ENCODE measurements around the gene BOD1L2. TPM values are rescaled to one million over a fixed set of nuclear protein-coding genes. Genes with fewer than 3 reads are reported as not detected.

BOD1L2 gene
- total RNA-seq: 0.10 TPM

DNA sequence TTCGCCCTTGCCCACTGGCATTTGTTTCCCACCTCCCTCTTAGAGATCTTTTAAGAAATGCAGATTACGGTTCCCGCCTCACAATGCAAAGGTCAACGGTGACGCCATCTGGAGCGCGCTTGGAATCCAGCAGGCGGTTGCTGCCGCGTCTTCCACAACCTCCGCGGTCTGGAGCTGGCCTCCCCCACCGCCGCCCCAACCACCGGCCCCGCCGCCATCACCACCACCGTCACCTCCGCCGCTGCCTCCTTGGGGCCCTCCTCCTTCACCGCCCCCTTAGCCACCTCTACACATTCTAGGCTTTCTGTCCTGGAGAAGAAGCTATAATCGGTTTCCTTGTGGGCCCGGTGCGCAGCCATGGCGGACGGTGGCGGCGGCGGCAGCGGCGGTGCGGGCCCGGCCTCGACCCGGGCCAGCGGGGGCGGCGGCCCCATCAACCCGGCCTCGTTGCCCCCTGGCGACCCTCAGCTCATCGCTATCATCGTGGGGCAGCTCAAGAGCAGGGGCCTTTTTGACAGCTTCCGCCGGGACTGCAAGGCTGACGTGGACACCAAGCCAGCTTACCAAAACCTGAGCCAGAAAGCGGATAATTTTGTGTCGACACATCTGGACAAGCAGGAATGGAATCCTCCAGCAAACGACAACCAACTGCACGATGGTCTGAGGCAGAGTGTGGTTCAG lies at the start of gene BOD1L2:
TSS of gene BOD1L2 (plus strand) at position 132 of the 681 bp plus-strand sequence. CDS start at position 358, 226 bp downstream.
- Histone ChIP-seq H3K9me3 (ENCODE audit: low read depth, low read length) (no peaks in the 10 kb centered on the region), H3K4me1 (ENCODE audit: insufficient read depth, low read length) (no peaks in the 10 kb centered on the region), H3K27me3 (ENCODE audit: insufficient read depth, low read length) (peaks cover 19% of the 10 kb centered on the region), H3K4me3 (ENCODE audit: low read length) (no peak within 1 kb of the TSS)

DNA sequence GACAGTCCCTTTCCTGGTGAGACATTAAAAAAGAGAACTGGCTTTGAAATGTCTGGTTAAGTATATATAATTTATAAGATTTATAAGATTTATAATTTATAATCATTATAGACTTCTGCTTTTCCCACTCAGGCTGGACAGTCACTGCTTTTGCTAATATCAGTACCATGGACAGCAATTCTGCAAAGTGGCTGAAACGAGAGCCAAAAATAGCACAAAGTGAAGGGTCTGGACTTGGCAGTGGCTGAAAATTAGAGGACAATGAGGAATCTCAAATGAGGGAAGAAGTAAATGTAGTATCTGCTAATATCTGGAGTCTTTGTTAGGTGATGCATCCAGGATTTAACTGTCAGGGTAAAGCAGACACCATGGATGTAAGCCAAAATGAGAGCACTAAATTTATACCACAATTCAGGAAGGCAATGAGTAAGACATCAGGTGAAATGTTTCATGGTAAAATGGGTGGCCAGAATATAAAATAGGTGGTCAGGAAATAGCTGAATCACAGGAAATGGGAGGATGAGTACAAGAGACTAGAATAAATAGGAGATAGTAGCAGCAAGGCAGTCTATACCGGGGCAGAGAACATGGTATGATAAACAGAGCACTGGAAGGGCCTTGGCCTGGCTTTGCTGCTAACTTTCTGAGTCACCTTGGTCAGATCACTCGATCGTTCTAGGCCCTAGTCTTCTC lies 39.6 kb upstream of the BOD1L2 start:
- Histone ChIP-seq H3K4me3 (ENCODE audit: low read length) (no peak overlapping the region), H3K4me1 (ENCODE audit: insufficient read depth, low read length) (no peaks in the 10 kb centered on the region), H3K27me3 (ENCODE audit: insufficient read depth, low read length) (no peaks in the 10 kb centered on the region), H3K9me3 (ENCODE audit: low read depth, low read length) (no peaks in the 10 kb centered on the region)

DNA sequence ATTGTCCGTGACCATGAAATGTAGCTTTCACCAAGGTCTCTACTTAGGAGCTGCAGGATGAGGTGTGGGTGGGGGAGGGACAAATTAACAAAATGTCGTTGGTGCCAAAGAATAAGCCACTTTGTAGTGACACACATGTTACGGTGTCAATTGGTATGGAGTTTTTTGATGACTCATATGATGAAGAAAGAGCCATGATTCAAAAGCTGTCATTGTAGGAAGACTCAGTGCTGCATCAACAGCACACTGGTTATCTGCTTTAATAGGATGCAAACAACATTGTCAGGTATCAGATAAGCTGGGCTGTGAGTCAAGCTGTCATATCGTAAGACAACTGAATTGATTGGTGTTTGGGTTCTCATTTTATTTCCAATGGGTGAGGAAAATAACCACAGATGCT lies 36.6 kb upstream of the BOD1L2 start:
- Histone ChIP-seq H3K9me3 (ENCODE audit: low read depth, low read length) (no peaks in the 10 kb centered on the region), H3K4me1 (ENCODE audit: insufficient read depth, low read length) (no peaks in the 10 kb centered on the region), H3K27me3 (ENCODE audit: insufficient read depth, low read length) (no peaks in the 10 kb centered on the region), H3K4me3 (ENCODE audit: low read length) (no peak overlapping the region)

DNA sequence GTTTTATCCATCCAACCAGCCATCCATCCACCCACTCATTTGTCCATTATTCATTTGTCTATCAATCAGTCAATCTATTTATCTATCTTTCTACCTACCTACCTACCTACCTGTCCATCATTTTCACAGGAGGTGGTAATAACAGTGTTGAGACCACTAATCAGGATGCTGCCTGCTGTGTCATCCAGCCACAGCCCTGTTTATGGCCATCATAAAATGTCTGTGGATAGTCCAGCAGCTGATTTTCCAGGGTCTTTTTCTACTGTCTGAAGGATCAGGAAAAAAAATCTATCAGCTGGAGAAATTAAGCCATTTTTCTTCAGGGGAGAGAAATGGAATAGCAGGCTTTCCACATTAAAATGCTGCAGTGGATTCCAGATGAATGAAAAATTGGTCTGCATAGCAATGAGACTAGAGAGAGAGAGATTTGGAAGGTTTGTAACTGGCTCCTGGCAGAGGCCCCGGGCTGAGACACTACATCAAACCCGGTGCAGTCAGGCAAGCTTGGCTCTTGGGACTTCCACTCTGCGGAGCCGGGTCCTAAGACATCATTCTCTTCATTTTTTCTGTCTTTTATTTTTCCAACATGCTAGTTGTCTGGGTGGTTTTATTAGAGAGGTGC lies 33.0 kb upstream of the BOD1L2 start:
- no peaks in the 10 kb centered on the region for H3K9me3 ChIP-seq (ENCODE audit: low read depth, low read length)
- H3K27me3 ChIP-seq (ENCODE audit: insufficient read depth, low read length): no peaks in the 10 kb centered on the region
- no peak overlapping the region for H3K4me3 ChIP-seq (ENCODE audit: low read length)
- no peaks in the 10 kb centered on the region for H3K4me1 ChIP-seq (ENCODE audit: insufficient read depth, low read length)

DNA sequence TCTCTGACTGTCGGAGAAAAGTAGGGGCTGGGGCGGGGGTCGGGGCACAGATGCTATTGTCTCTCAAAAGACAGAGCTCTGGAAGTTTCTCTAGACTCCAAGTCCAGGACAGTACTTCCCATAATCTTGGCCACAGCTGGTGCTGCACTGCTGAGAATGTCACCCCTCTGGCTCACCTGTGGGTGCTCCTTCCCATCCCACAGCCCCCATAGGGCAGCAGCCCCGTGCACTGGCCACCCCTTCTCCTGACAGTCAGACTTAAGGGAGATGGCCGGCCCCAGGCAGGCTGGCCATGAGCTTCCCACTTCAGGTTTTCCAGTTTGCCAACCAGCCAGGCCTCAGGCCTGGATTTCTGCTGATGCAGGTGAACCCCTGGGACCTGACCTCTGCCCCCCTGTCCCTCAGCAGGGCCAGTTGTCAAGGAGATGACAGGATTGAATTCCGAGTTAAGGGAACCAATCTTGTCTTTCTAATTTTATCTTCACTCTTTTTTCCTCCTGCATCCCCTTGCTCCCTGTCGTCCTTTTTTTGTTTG lies 30.2 kb upstream of the BOD1L2 start:
- Histone ChIP-seq H3K4me3 (ENCODE audit: low read length) (no peak overlapping the region), H3K4me1 (ENCODE audit: insufficient read depth, low read length) (no peaks in the 10 kb centered on the region), H3K27me3 (ENCODE audit: insufficient read depth, low read length) (peaks cover 11% of the 10 kb centered on the region), H3K9me3 (ENCODE audit: low read depth, low read length) (no peaks in the 10 kb centered on the region)

DNA sequence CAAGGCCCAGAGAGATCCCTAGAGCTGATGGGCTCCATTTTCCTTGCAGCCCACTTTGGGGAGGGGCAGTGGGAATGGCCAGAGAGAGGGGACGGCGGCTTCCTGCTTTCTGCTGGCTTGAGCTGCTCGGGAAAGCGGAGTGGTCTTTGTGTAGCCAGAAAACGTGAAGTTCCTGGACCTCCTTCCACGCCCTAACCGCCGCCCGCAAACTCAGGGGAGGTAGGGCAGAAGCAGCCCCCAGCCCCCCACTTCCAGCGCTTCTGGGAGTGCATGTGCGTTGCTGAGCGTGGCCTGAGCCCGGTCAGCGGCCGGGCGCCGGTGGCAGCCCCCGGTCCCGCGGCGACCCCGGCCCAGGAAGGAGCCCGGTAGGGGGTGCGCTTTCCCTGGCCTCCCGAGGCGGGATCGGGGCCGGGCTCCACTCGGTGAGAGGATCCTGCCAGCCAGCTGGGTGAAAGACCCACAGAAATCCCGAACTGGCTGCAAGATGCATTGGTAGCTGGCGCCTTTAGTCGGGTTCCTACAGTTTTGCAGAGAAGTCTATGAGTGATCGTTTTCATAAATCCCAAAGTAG lies 25.3 kb upstream of the BOD1L2 start:
- Histone ChIP-seq H3K4me1 (ENCODE audit: insufficient read depth, low read length) (no peaks in the 10 kb centered on the region), H3K9me3 (ENCODE audit: low read depth, low read length) (no peaks in the 10 kb centered on the region), H3K27me3 (ENCODE audit: insufficient read depth, low read length) (peaks cover 33% of the 10 kb centered on the region), H3K4me3 (ENCODE audit: low read length) (no peak overlapping the region)

DNA sequence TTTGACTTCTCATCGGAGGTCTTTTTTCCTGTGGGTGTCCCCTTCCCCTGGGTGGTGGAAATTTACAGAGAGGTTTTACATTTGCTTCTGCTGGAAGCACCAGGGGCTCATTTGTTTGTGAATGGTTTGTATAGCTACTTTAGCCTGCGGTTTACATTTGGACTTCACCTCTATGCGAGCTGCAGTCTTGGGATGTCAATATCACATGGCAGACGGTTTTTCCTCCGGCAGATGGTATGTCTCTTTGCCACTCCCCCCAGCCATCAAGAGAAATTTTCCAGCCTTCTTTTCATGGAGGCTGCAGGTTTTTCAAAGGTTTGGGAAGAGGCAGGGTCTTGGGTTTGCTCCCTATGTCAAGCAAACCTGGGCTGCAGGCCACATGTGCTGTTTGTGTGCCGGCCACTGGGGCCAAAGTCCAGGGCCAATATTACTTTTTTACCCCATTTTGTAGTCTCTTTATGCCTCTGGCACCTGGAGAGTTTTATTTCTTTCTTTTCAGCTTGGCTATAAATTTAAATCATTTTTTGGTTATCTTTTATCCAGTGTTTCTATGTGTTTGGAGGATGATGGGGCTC lies 23.9 kb upstream of the BOD1L2 start:
- Histone ChIP-seq H3K4me1 (ENCODE audit: insufficient read depth, low read length) (no peaks in the 10 kb centered on the region), H3K4me3 (ENCODE audit: low read length) (no peak overlapping the region), H3K9me3 (ENCODE audit: low read depth, low read length) (no peaks in the 10 kb centered on the region), H3K27me3 (ENCODE audit: insufficient read depth, low read length) (peaks cover 33% of the 10 kb centered on the region)

DNA sequence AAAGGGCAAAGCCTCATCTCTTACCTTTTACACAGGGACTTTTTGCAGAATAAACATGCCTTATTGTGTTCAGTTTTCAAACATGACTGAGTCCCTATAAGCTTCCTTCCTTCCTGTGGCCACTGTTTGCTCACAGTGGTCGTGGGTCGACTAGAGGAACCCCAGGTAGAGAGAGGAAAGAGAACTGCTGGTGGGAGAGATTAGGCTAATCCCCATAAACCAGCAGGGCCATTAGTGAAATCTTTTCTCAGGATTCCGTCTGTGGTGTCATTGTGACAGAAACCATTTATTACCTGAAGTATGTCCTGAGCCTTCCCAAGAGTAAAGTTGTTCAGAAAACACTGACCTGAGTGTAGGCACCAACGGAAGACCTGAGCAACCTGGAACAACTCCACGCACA lies 21.3 kb upstream of the BOD1L2 start:
- no peaks in the 10 kb centered on the region for H3K4me1 ChIP-seq (ENCODE audit: insufficient read depth, low read length)
- H3K4me3 ChIP-seq (ENCODE audit: low read length): no peak overlapping the region
- no peaks in the 10 kb centered on the region for H3K9me3 ChIP-seq (ENCODE audit: low read depth, low read length)
- peaks cover 32% of the 10 kb centered on the region for H3K27me3 ChIP-seq (ENCODE audit: insufficient read depth, low read length)

DNA sequence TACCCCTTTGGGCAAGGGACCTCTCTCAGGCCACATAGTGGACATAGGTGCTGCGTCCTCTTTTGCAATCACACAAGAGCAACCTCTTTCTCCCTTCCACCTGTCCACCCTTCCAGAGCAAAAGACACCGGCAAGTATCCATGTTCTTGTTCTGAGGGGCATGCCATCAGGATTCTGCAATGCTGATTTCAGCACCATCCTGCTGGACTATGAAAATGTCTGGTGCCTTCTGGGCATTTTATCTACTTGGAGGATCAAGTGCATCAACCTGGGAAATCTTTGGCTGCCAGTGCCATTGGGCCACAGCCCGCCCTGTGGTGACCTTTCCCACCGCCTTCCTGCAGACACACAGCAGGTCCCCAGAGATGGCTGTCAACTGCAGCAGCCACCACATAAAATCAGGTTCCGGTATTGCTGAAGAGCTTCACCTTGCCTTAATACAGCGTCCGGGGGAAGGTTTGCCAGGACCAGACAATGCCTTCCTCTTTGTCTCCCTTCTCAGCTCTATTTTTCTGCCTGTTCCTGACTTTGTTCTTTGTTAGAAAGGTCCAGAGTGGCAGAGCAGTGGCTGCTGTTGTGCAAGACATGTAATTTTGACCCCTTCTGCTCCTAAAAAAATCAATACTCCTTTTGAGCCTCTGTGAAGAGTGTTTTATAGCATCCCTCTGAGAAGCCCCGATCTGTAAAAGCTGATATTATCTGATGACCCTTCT lies 18.5 kb upstream of the BOD1L2 start:
- Histone ChIP-seq H3K9me3 (ENCODE audit: low read depth, low read length) (no peaks in the 10 kb centered on the region), H3K4me1 (ENCODE audit: insufficient read depth, low read length) (no peaks in the 10 kb centered on the region), H3K27me3 (ENCODE audit: insufficient read depth, low read length) (peaks cover 7% of the 10 kb centered on the region), H3K4me3 (ENCODE audit: low read length) (no peak overlapping the region)

DNA sequence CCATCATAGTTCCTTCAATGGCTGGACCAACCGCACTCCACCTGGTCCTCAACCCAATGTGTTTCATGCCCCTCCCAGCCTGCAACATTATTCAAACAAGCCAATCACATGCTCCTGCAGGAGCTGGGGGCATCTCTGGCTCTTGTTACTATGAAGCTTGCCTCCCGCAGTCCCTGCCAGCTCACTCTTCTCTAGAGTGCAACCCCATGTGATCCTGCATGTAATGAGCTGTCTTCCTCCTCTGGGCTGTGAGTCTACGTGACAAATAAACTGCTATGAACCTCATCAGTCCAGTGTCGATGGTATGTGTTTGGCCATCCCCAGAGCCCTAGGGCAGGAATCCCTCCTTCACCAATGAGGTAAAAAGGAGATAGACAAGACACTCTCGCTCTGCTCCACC lies 15.8 kb upstream of the BOD1L2 start:
- Histone ChIP-seq H3K4me3 (ENCODE audit: low read length) (no peak overlapping the region), H3K9me3 (ENCODE audit: low read depth, low read length) (no peaks in the 10 kb centered on the region)

DNA sequence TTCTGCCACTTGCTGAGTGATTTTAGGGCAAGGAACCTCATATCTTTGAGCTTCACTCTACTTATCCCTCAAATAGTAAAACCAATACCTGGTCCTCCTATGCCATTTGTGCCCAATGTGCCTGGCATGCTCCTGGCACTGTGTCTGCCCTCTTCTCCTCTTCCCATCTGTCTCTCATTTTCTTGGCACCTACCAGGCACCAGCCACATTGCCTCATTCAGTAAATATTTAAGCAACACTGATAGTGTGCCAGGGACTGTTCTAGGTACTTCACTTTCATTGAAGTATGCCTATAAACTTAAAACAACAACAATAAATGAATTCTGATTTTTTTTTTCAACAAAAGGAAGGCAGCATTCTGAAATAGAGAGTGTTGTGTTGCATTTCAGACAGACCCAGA lies 15.1 kb upstream of the BOD1L2 start:
- Histone ChIP-seq H3K4me3 (ENCODE audit: low read length) (no peak overlapping the region), H3K4me1 (ENCODE audit: insufficient read depth, low read length) (no peaks in the 10 kb centered on the region), H3K9me3 (ENCODE audit: low read depth, low read length) (no peaks in the 10 kb centered on the region), H3K27me3 (ENCODE audit: insufficient read depth, low read length) (no peaks in the 10 kb centered on the region)

More for the DNA sequence above, 15.8 kb upstream of the BOD1L2 start:
- Histone ChIP-seq H3K27me3 (ENCODE audit: insufficient read depth, low read length) (no peaks in the 10 kb centered on the region), H3K4me1 (ENCODE audit: insufficient read depth, low read length) (no peaks in the 10 kb centered on the region)

DNA sequence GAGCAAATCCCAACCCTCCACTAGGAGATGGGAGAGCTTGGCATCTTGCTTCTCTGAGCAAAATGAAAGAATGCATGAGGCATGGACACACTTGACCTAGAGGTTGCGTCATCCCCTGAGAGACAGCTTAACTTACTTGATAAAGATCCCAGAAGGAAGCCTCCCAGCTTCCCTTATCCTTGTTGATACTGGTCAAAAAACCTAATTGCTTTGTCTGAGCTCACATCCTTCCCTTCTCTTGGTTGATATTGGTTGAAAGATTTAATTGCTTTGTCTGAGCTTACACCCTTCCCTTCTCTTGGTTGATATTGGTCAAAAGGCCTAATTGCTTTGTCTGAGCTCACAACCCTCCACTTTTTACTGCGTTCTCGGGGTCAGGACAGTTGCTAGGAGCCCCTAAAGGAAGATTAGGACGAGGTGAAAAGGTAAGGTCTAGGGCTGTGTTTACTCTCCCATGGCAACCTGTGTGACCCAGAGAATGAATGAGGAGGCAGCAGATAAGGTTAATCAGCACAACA lies 12.2 kb upstream of the BOD1L2 start:
- H3K4me1 ChIP-seq (ENCODE audit: insufficient read depth, low read length): no peaks in the 10 kb centered on the region
- no peak overlapping the region for H3K4me3 ChIP-seq (ENCODE audit: low read length)
- no peaks in the 10 kb centered on the region for H3K27me3 ChIP-seq (ENCODE audit: insufficient read depth, low read length)
- no peaks in the 10 kb centered on the region for H3K9me3 ChIP-seq (ENCODE audit: low read depth, low read length)

DNA sequence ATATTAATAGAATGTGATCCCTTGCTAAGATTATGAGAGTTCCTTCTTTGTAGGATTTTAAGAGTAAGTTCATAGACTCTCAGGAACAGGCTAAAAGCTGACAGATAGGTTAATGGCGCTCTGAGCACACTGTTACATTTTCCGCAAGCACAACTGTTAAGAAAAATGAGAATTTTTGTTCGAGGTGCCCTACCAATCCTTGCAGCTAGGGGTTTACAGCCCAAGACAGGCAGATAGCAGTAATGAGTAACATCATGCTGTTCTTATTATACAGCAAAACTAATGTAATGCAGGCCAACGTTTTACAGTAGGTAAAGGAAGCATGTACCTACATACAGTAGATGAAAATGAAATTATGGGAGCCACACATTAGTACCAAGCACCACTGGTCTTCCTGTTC lies 11.2 kb upstream of the BOD1L2 start:
- no peaks in the 10 kb centered on the region for H3K27me3 ChIP-seq (ENCODE audit: insufficient read depth, low read length)
- H3K4me1 ChIP-seq (ENCODE audit: insufficient read depth, low read length): no peaks in the 10 kb centered on the region
- H3K9me3 ChIP-seq (ENCODE audit: low read depth, low read length): no peaks in the 10 kb centered on the region
- no peak overlapping the region for H3K4me3 ChIP-seq (ENCODE audit: low read length)

DNA sequence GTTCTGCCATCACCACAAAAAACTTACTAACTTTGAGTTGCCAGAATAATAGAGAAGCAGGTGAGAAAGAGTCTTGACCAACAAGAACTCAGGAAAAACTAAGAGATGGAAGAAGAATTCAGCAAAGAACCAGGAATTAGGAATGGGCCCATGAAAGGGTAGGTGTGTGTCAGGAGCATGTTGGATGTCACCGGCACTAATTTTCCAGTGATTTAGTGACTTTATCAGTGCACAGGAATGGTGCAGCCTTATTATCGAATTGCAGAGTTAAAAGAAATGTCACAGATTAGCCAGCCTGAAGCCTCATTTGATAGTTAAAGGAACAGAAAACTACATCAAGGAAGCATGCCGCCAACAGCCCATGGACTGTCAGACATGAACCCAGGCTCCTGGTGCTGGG lies 9.0 kb upstream of the BOD1L2 start:
- Histone ChIP-seq H3K9me3 (ENCODE audit: low read depth, low read length) (no peaks in the 10 kb centered on the region), H3K4me1 (ENCODE audit: insufficient read depth, low read length) (no peaks in the 10 kb centered on the region), H3K27me3 (ENCODE audit: insufficient read depth, low read length) (no peaks in the 10 kb centered on the region), H3K4me3 (ENCODE audit: low read length) (no peak overlapping the region)
